Measurements from ENCODE around the gene FBXO27. TPM values are rescaled to one million over a fixed set of nuclear protein-coding genes. Genes with fewer than 3 reads are reported as not detected.
A peak's percentile ranks its signal among the peaks of the same experiment; 100 is the strongest.
"Not testable (repeated sequence)": the region's sequence is repeated elsewhere in the genome, so short reads cannot be mapped to it uniquely, and the experiment has no call there.

FBXO27 gene
- total RNA-seq, 1 experiment from 2014 or later: 4.4 TPM

GRCh38 chr19:38989066-38989605 lies 43.2 kb downstream of the FBXO27 start:
- peak; percentile 52 for DNase-seq (ENCODE audit: low read depth)

- DNase-seq (ENCODE audit: low read depth): not testable (repeated sequence)
Measured at GRCh38 chr19:38988627-38989026, 43.7 kb downstream of the FBXO27 start.

GRCh38 chr19:38987745-38988144 lies 44.6 kb downstream of the FBXO27 start:
- DNase-seq (ENCODE audit: low read depth): not testable (repeated sequence)

GRCh38 chr19:38985262-38985661 lies 47.1 kb downstream of the FBXO27 start:
- no peak for DNase-seq (ENCODE audit: low read depth)

GRCh38 chr19:38980583-38981374 lies 51.6 kb downstream of the FBXO27 start:
- DNase-seq (ENCODE audit: low read depth): peak; percentile 9

GRCh38 chr19:38979812-38980211 lies 52.5 kb downstream of the FBXO27 start:
- DNase-seq (ENCODE audit: low read depth): no peak

GRCh38 chr19:38978326-38978689 lies 54.0 kb downstream of the FBXO27 start:
- DNase-seq (ENCODE audit: low read depth): no peak

- DNase-seq (ENCODE audit: low read depth): no peak
Measured at GRCh38 chr19:38977445-38978325, 54.7 kb downstream of the FBXO27 start.

GRCh38 chr19:38975861-38976271 lies 56.5 kb downstream of the FBXO27 start:
- peak; percentile 21 for DNase-seq (ENCODE audit: low read depth)

- peak; percentile 59 for DNase-seq (ENCODE audit: low read depth)
Measured at GRCh38 chr19:38975214-38975860, 57.0 kb downstream of the FBXO27 start, which contains the start of gene FBXO17. Gene FBXO17 (minus strand): TSS chr19:38975742. CDS start chr19:38950319, 25,423 bp downstream.

- peak; percentile 18 for DNase-seq (ENCODE audit: low read depth)
Measured at GRCh38 chr19:38974624-38975213, 57.6 kb downstream of the FBXO27 start.

Other genes with a start within 250 kb of the FBXO27 start
- gene LGALS7B, start 243.3 kb downstream of the FBXO27 start, total RNA-seq (2014; rRNA removed): not detected in 2 replicates
- not detected in 2 replicates for gene LGALS4, start 219.6 kb downstream of the FBXO27 start, total RNA-seq (2014; rRNA removed)
- gene ECH1, start 200.8 kb downstream of the FBXO27 start, total RNA-seq (2014; rRNA removed): 28.7 and 41.0 TPM in 2 replicates
- 289 and 297 TPM in 2 replicates for gene HNRNPL, start 182.6 kb downstream of the FBXO27 start, total RNA-seq (2014; rRNA removed)
- gene RINL, start 154.3 kb downstream of the FBXO27 start, total RNA-seq (2014; rRNA removed): 0.34 TPM in 1 of 2 replicates, not detected in the other
- 64.6 and 73.2 TPM in 2 replicates for gene SIRT2, start 132.9 kb downstream of the FBXO27 start, total RNA-seq (2014; rRNA removed)
- gene NFKBIB, start 132.6 kb downstream of the FBXO27 start, total RNA-seq (2014; rRNA removed): 20.3 and 21.8 TPM in 2 replicates
- not detected in 2 replicates for gene CCER2, start 120.4 kb downstream of the FBXO27 start, total RNA-seq (2014; rRNA removed)
- gene SARS2, start 101.8 kb downstream of the FBXO27 start, total RNA-seq (2014; rRNA removed): 29.9 and 35.9 TPM in 2 replicates
- 67.2 and 80.3 TPM in 2 replicates for gene MRPS12, start 101.6 kb downstream of the FBXO27 start, total RNA-seq (2014; rRNA removed)
- 26.3 and 31.2 TPM in 2 replicates for gene FBXO17, start 56.8 kb downstream of the FBXO27 start, total RNA-seq (2014; rRNA removed)
- gene ACP7, start 51.8 kb upstream of the FBXO27 start, total RNA-seq (2014; rRNA removed): 0.13 and 0.29 TPM in 2 replicates
- gene PAK4, start 93.2 kb upstream of the FBXO27 start, total RNA-seq (2014; rRNA removed): 10.8 and 15.5 TPM in 2 replicates
- not detected in 2 replicates for gene NCCRP1, start 164.4 kb upstream of the FBXO27 start, total RNA-seq (2014; rRNA removed)
- not detected in 2 replicates for gene SYCN, start 171.7 kb upstream of the FBXO27 start, total RNA-seq (2014; rRNA removed)
- gene IFNL3, start 212.5 kb upstream of the FBXO27 start, total RNA-seq (2014; rRNA removed): not detected in 2 replicates
- gene IFNL4, start 216.3 kb upstream of the FBXO27 start, total RNA-seq (2014; rRNA removed): not detected in 2 replicates
- gene IFNL2, start 235.8 kb upstream of the FBXO27 start, total RNA-seq (2014; rRNA removed): not detected in 2 replicates

Measured in LHCN-M2 (cell line).